Raji (cell line): ENCODE data around the gene TRMT112.

ENCODE experiments used
- POLR2A ChIP-seq: IDR thresholded peaks from 2 replicates; pipeline ENCODE4 v1.6.1; 2011; ENCODE audit warnings: low read depth, low read length, control low read depth; ENCODE audit not compliant: insufficient read depth

TRMT112 gene

DNA sequence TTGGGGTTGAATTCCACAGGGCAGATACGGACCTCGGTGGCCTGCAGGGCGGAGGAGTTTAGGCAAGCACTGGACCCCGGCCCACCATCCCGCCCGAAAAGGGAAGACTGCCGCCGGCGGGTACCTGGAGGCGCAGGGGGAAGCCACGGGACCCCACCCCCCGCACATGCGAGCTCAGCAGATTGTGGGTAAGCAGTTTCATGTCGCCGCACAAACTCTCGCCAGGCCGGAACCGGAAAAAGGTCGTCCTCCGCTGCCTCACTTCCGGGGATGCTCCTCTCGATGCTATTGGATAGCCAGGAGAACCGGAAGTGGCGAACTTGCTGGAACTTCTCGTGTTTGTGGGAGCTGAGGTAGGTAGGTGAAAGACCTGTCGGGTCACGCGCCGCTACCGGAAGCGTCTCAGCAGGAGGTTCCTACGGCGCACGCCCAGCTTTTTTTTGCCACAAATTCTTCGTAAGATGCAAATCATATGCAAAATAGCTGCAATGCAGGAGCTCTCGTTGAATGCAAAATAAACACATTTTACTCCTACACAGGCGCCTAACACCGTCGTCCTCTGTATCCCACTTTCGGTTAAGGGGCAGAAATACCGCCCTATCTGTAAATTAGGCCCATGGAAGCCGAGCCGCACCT lies at the start of gene TRMT112:
Gene TRMT112, minus strand, starts transcription at position 235 of the 636 bp plus-strand sequence. Its CDS starts 33 bp downstream, at position 202.
- peak; percentile 90 for TF ChIP-seq POLR2A

DNA sequence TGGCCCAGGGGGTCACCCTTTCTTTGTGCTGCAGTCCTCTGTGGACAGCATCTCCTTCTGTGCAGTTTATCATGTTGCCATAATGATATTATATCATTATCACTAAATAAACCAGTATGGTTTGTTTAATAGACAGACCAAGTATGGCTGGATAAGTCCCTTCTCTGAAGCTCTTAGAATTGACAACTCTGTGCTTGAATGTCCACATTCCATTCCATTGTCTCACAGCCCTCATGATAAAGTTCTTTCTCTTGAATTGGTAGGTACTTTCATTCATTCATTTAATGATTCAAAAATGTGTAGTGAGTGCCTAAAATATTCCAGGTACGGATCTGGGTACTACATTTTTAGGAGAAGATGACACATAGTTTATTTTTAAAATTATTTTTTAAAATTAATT lies 49.4 kb upstream of the TRMT112 start:
- no peak for TF ChIP-seq POLR2A

DNA sequence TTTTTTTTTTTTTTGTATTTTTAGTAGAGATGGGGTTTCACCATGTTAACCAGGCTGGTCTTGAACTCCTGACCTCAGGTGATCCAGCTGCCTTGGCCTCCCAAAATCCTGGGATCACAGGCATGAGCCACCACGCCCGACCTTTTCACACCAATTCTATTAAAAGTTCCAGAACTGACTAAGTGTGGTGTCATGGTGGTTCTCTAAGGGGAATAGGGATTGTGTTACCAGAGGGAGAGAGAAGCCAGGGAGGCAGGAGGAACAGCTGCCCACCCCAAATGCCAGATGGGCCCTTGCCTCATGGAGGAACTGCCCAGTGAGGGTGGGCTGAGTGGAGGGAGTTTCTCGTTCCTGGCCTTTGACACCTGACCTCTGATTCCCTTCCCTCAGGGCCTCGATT lies 47.6 kb upstream of the TRMT112 start:
- no peak for TF ChIP-seq POLR2A

DNA sequence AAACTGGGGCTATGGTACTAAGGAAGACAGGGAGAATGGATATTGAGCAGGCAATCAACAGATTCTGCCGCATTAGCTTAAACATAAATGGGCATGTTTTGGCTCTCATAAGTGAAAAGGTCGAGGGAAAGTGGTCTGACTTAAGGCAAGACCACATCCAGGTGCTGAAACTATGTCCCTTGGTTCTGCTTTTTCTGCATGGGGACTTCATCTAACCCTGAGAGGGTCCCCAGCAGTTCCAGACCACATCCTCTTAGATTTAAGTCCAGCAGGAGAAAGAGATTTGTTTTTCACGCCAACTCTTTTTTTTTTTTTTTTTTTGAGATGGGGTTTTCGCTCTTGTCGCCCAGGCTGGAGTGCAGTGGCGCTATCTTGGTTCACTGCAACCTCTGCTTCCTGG lies 47.1 kb upstream of the TRMT112 start:
- TF ChIP-seq POLR2A = no peak

DNA sequence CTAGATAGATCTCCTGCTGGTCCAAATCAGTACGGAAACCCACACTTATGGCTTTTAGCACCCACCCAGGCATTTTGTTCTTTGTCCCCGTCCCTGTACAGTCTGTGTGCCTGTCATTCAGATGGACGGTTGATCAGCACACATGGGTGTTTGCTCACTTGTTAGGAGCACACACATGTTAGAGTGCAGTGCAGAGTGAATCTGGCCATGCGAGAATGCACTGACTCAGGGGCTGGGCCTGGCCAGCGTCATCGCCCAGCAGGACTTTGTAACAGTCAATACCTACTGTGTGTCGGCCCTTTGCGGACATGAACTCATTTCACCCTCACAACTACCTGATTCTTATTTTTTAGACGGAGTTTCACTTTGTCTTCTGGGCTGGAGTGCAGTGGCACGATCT lies 45.0 kb upstream of the TRMT112 start:
- TF ChIP-seq POLR2A = no peak

DNA sequence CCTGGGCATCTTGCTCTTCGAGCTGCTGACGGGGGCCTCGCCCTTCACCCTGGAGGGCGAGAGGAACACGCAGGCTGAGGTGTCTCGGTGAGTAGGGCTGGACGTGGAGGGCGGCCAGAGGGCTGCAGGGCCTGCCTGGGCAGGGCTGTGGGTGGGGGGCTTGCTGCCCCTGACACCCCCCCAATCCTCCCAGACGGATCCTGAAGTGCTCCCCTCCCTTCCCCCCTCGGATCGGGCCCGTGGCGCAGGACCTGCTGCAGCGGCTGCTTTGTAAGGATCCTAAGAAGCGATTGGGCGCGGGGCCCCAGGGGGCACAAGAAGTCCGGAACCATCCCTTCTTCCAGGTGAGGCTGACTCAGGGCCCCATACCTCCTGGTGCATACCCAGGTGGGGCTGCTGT lies 44.3 kb upstream of the TRMT112 start:
- TF ChIP-seq POLR2A = no peak

DNA sequence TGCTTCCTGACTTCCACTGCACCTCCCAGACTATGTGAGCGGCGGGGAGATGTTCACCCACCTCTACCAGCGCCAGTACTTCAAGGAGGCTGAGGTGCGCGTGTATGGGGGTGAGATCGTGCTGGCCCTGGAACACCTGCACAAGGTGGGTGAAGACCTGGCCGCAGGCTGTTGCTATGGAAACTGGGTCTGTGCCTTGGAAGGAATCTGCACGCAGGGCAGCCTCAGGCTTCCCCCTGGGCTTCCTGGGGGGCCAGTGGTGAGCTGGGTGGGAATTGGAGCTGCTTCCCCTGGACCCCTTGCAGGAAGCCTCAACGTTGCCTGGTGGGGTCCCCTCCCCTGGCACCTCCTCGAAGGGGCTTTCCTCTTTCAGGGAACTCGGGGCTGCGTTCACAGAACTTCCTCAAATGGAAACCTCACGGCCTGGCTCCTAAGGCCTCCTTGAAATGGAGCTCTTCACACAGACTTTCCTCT lies 43.1 kb upstream of the TRMT112 start:
- TF ChIP-seq POLR2A = no peak

DNA sequence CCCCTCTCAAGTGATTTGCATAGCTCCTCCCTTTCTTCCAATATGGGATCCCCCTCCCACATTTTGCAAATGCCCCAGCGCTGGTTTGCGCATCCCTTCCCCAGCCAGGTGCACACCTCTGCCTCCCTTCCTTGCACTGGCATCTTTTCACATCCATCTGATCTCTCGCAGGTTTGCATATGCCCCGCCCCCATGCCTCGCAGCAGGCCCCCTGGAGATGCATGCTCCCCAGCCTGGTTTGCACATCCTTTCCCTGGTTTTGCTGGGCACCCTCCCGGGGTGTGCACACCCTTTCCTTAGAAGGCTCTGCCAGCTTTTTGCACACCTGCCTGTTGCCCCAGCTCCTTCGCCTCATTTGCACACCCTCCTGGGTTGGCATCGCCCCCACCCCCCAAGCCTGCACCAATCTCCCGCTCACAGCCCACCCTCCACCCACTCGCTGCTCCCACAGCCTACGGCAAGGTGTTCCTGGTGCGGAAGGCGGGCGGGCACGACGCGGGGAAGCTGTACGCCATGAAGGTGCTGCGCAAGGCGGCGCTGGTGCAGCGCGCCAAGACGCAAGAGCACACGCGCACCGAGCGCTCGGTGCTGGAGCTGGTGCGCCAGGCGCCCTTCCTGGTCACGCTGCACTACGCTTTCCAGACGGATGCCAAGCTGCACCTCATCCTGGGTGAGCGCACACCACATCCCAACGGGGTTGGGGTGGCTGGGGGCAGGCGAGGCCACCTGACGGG lies 42.5 kb upstream of the TRMT112 start:
- TF ChIP-seq POLR2A = no peak

DNA sequence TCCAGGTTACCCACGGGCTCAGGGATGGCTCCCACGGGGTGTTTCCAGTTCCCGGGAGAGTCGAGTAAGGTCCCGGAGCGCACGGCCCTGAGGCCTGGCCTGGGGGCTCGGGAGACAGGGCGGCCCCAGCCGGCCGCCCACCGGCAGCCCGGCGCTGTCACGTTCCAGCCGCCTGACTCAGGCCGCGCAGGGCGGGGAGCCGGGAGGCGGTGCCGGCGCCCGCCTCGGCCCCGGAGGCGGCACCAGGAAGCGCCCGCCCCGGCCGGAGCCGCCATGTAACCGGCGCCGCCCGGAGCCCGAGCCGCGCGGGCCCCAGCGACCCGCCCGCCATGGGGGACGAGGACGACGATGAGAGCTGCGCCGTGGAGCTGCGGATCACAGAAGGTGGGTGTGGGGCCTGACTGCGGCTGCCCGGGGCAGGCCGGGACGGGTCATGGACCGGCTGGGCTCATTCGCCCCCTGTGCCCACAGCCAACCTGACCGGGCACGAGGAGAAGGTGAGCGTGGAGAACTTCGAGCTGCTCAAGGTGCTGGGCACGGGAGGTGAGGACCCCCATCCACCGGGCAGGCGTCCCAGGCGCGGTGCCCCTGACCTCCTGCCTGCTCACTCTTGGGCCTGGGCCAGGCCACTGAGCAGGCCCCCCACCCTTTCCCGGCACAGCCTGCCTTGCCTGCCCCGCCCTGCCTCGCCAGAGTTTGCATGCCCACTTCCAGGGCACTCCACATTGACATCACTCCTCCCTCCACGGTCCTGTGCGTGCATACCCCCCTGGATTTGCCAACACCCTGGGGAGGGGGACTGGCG lies 41.8 kb upstream of the TRMT112 start, which contains the start of gene RPS6KA4:
Gene RPS6KA4, plus strand, starts transcription at position 256 of the 805 bp plus-strand sequence. Its CDS starts 74 bp downstream, at position 330.
- peak; percentile 69 for TF ChIP-seq POLR2A

DNA sequence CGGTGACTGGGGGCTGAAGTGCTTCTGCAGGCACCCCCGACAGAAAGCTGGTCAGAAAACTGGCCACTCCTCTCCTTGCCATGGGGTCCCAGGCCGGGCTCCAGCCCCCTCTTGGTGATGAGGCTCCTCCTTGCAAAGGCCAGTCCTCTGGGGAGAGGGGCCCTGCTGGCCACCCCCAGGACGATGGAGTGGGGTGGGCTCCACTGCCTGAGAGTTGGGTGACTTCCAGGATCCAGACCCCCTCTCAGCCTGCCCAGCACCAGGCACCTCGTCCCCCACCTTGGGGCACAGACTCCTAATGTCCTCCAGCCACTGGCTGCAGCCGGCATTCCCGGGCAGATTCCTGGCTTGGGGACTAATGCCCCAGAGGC lies 41.2 kb upstream of the TRMT112 start:
- TF ChIP-seq POLR2A = no peak

DNA sequence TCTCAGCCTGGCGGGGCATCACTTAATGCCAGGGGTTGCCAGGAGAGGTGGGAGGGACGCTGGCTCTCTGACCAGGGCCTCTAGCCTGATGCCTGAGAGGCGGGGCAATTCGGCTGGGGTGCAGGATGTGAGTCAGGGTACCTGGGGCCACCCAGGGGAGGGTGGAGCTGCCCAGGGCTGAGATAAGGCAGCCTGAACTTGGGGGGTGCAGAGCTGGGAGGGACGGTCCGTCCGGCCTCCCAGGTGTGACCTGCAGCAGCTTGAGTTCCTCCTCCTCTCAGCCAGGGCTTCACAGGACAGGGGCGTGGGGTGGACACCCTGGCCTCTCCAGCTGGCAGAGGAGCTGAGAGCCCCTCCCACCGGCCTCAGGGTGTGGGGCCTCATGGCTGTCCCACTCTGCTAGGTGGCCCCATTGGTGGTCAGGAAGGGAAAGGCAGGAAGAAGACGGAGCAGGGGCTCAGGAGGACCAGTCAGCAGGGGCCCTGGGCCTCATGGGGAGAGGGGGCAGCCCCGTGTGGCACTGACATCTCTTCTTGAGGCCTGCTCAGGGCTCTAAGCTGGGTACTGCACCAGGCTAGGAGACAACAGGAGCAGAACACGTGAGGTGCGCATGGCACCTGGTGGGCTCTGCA lies 40.7 kb upstream of the TRMT112 start:
- no peak for TF ChIP-seq POLR2A

DNA sequence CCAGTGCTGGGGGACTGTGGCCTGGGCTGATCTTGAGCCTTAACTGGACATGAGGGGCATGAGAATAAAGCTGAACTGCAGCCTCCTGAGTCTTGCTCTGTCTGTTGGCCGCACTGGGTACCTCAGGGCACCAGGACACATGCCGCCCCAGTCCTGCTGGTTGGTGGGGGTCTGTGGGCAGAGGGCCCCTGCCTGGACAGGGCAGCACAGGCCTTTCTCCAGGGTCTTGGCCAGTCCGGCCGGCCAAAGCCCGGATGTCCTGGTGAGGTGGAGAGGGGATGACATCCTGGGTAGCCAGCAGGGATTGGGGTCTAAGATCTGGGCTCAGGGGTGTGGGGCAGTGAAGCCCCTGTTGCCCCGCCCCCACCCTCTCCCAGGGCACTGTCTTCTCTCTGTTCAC lies 40.1 kb upstream of the TRMT112 start:
- no peak for TF ChIP-seq POLR2A

DNA sequence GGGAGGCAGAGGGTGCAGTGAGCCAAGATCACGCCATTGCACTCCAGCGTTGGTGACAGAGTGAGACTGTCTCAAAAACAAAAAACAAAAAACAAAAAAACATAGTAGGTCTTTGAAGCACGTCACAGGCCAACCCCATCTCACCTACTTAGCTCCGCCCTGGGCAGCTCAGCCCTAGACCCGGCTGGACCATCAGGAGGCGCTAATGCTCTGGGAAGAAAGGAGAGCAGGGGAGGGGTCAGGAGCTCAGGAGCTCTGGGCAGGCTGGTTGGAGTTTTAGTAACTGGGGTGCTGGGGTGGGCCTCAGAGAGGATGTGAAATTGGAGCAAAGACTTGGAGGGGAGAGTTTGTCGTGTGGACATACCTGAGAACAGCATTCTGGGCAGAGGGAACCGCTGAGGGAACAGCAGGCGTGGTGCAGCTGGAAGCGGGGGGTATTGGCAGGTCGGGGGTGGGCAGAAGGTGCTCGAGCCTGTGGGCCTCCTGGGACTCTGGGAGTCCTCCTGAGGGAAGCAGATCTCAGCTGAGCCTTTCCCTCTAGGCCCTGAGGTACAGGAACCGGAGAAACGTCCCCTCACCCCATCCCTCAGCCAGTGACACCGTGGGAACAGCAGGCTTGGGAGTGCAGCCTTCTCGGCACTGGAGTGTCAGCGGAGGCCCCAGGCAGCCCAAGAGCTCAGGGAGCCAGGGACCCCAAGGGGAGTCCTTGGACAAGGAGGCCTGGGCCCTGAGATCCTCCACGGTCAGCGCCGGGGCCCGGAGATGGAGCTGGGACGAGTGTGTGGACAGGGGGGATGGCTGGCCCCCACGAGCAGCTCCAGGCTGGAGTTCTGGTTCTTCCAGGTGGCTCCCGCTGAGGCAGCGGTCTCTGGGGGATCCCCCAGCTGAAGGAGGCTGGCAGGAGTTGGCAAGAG lies 39.4 kb upstream of the TRMT112 start:
- no peak for TF ChIP-seq POLR2A
